H1 (cell line): ENCODE data around the gene SLC12A5. TPM values are rescaled to one million over a fixed set of nuclear protein-coding genes. Genes with fewer than 3 reads are reported as not detected.

ENCODE experiments used
- CTCF ChIA-PET: fragments of 300-600 bp; sonication (Branson Sonifier 250); formaldehyde crosslinking; loops from one replicate; lab custom pipeline; 2021; ENCODE audit not compliant: partially characterized antibody; lab: Charles Lee
- POLR2A ChIA-PET: fragments of 300-600 bp; sonication (Branson Sonifier 250); formaldehyde crosslinking; loops from one replicate; lab custom pipeline; 2021; ENCODE audit warnings: inconsistent platforms; ENCODE audit not compliant: partially characterized antibody; lab: Charles Lee
- DNase-seq, 2 experiments: peaks; one replicate each; pipeline versions ENCODE4 v3.0.0 to v3.0.0-alpha.2; 2010 to 2022; ENCODE audit warnings: low spot score in 2 of 2, low read depth in 1 of 2, mixed read lengths in 1 of 2
- FAIRE-seq: peaks from 2 replicates; lab custom pipeline; 2011; peaks lifted over from hg19 to GRCh38; lab: Jason Lieb, UNC
- H2AFZ ChIP-seq: 2 replicates; pipeline ENCODE4 v1.8.1; 2012; ENCODE audit warnings: low read length, inconsistent platforms
- H2AK5ac ChIP-seq: 2 replicates; pipeline ENCODE4 v1.6.1; 2013; ENCODE audit warnings: low read depth, low read length
- H2BK120ac ChIP-seq: replicated peaks from 2 replicates; pipeline ENCODE3; 2013; ENCODE audit warnings: low read depth, low read length, inconsistent platforms
- H2BK12ac ChIP-seq: 2 replicates; pipeline ENCODE4 v1.6.1; 2013; ENCODE audit warnings: low read depth, low read length
- H2BK15ac ChIP-seq: 2 replicates; pipeline ENCODE4 v1.6.1; 2013; ENCODE audit warnings: low read length
- H2BK20ac ChIP-seq: 2 replicates; pipeline ENCODE4 v1.6.1; 2013; ENCODE audit warnings: low read length
- H2BK5ac ChIP-seq: 2 replicates; pipeline ENCODE4 v1.6.1; 2013; ENCODE audit warnings: low read depth, low read length
- H3K14ac ChIP-seq: 2 replicates; pipeline ENCODE4 v1.6.1; 2013; ENCODE audit warnings: inconsistent platforms; ENCODE audit not compliant: insufficient read length
- H3K18ac ChIP-seq: 2 replicates; pipeline ENCODE4 v1.6.1; 2013; ENCODE audit warnings: low read length; ENCODE audit errors: extremely low read depth
- H3K23ac ChIP-seq: 2 replicates; pipeline ENCODE4 v1.6.1; 2013; ENCODE audit warnings: inconsistent platforms; ENCODE audit not compliant: insufficient read length
- H3K23me2 ChIP-seq: 2 replicates; pipeline ENCODE4 v1.6.1; 2013; ENCODE audit warnings: low read depth, low read length
- H3K27ac ChIP-seq: 2 replicates; pipeline ENCODE4 v1.6.1; 2011; ENCODE audit warnings: low read depth, low read length, inconsistent platforms
- H3K27me3 ChIP-seq, 4 experiments: replicated peaks in 1 of 4; 1 replicate in 1 of 4; 2 replicates in 3 of 4; pipeline versions ENCODE4 v1.6.1 to v1.8.1; 2011 to 2013; ENCODE audit warnings: low read length in 3 of 4, mild to moderate bottlenecking in 3 of 4, inconsistent platforms in 2 of 4, mixed read lengths in 2 of 4, moderate library complexity in 1 of 4; ENCODE audit not compliant: control insufficient read depth in 3 of 4, insufficient read depth in 3 of 4; ENCODE audit errors: extremely low read depth in 1 of 4
- H3K36me3 ChIP-seq, 4 experiments: 2 replicates each; pipeline versions ENCODE4 v1.6.1 to v1.8.1; 2011 to 2013; ENCODE audit warnings: mild to moderate bottlenecking in 4 of 4, low read length in 3 of 4, moderate library complexity in 2 of 4, control low read depth in 1 of 4, inconsistent platforms in 1 of 4; ENCODE audit not compliant: insufficient read depth in 4 of 4, control insufficient read depth in 2 of 4
- H3K4ac ChIP-seq: replicated peaks from 2 replicates; pipeline ENCODE3; 2013; ENCODE audit warnings: low read length, low read depth, mixed read lengths, inconsistent platforms; ENCODE audit not compliant: insufficient read length
- H3K4me1 ChIP-seq, 4 experiments: replicated peaks in 1 of 4; 1 replicate in 1 of 4; 2 replicates in 3 of 4; pipeline versions ENCODE4 v1.6.1 to v1.8.1; 2011 to 2013; ENCODE audit warnings: low read length in 3 of 4, inconsistent platforms in 2 of 4, mixed read lengths in 1 of 4; ENCODE audit not compliant: insufficient read depth in 4 of 4, control insufficient read depth in 3 of 4
- H3K4me2 ChIP-seq, 2 experiments: 2 replicates each; pipeline versions ENCODE4 v1.6.1 to v1.8.1; 2011 to 2013; ENCODE audit warnings: low read depth in 2 of 2, low read length in 2 of 2, control low read depth in 1 of 2, inconsistent platforms in 1 of 2, mild to moderate bottlenecking in 1 of 2; ENCODE audit not compliant: insufficient read depth in 1 of 2
- H3K4me3 ChIP-seq, 4 experiments: fragments of 200-600, 300-600 bp in 1 of 4; sonication (generic), shearing (Covaris generic), sonication (Bioruptor Twin) in 1 of 4; 2 replicates each; pipeline versions ENCODE4 v1.5.1 to v1.8.1; 2011 to 2016; ENCODE audit warnings: low read length in 4 of 4, low read depth in 3 of 4, control low read depth in 2 of 4, inconsistent platforms in 2 of 4, mild to moderate bottlenecking in 2 of 4, mixed read lengths in 1 of 4, moderate library complexity in 1 of 4; ENCODE audit not compliant: insufficient read depth in 2 of 4; ENCODE audit errors: extremely low read depth in 1 of 4
- H3K56ac ChIP-seq: replicated peaks from 2 replicates; pipeline ENCODE3; 2013; ENCODE audit warnings: low read depth, mild to moderate bottlenecking, mixed read lengths, low read length, inconsistent platforms; ENCODE audit not compliant: insufficient read length
- H3K79me1 ChIP-seq: 2 replicates; pipeline ENCODE4 v1.6.1; 2013; ENCODE audit warnings: low read depth, low read length, control low read depth
- H3K79me2 ChIP-seq, 2 experiments: 2 replicates each; pipeline versions ENCODE4 v1.6.1 to v1.8.1; 2012 to 2013; ENCODE audit warnings: low read length in 2 of 2, mild to moderate bottlenecking in 2 of 2, inconsistent platforms in 1 of 2; ENCODE audit not compliant: insufficient read depth in 2 of 2, control insufficient read depth in 1 of 2
- H3K9ac ChIP-seq, 4 experiments: replicated peaks in 1 of 4; 1 replicate in 1 of 4; 2 replicates in 3 of 4; pipeline versions ENCODE4 v1.6.1 to v1.8.1; 2011 to 2013; ENCODE audit warnings: low read depth in 3 of 4, low read length in 3 of 4, control low read depth in 2 of 4, mild to moderate bottlenecking in 2 of 4, moderate library complexity in 2 of 4, inconsistent platforms in 1 of 4; ENCODE audit errors: extremely low read depth in 1 of 4
- H3K9me3 ChIP-seq, 2 experiments: 2 replicates each; pipeline versions ENCODE4 v1.6.1 to v1.8.1; 2012 to 2013; ENCODE audit warnings: mild to moderate bottlenecking in 2 of 2, moderate library complexity in 2 of 2, control low read depth in 1 of 2, inconsistent platforms in 1 of 2, low read depth in 1 of 2, low read length in 1 of 2, mixed read lengths in 1 of 2; ENCODE audit not compliant: insufficient read depth in 2 of 2
- H4K20me1 ChIP-seq, 2 experiments: replicated peaks in 1 of 2; 2 replicates each; pipeline versions ENCODE3 to v1.8.1; 2011 to 2013; ENCODE audit warnings: inconsistent platforms in 2 of 2, low read length in 2 of 2, mild to moderate bottlenecking in 1 of 2; ENCODE audit not compliant: insufficient read depth in 2 of 2, control insufficient read depth in 1 of 2
- H4K5ac ChIP-seq: 2 replicates; pipeline ENCODE4 v1.6.1; 2013; ENCODE audit warnings: low read length, low read depth, mixed read lengths, inconsistent platforms; ENCODE audit not compliant: insufficient read length
- H4K8ac ChIP-seq: 2 replicates; pipeline ENCODE4 v1.8.0; 2013; ENCODE audit warnings: mild to moderate bottlenecking, moderate library complexity, low read length, inconsistent platforms; ENCODE audit not compliant: insufficient read depth; ENCODE audit errors: extremely low read depth
- H4K91ac ChIP-seq: replicated peaks from 2 replicates; pipeline ENCODE3; 2013; ENCODE audit warnings: low read length, mixed read lengths, inconsistent platforms; ENCODE audit not compliant: insufficient read length
- BCL11A ChIP-seq, 2 experiments: IDR thresholded peaks; one replicate each; pipeline ENCODE4 v1.6.1; 2011; ENCODE audit warnings: low read depth in 2 of 2, low read length in 2 of 2, mild to moderate bottlenecking in 2 of 2
- CREB1 ChIP-seq: IDR thresholded peaks from 2 replicates; pipeline ENCODE4 v1.6.1; 2012; ENCODE audit warnings: inconsistent platforms
- EZH2 ChIP-seq: fragments of 200-600 bp; sonication (generic); IDR thresholded peaks from 2 replicates; pipeline ENCODE4 v1.7.1; 2012; ENCODE audit warnings: low read depth, mild to moderate bottlenecking, moderate library complexity, low read length, inconsistent platforms; ENCODE audit not compliant: severe bottlenecking
- GTF2F1 ChIP-seq: IDR thresholded peaks from 2 replicates; pipeline ENCODE4 v1.6.1; 2012; ENCODE audit warnings: low read depth, low read length, improper control_type of control experiment, borderline replicate concordance
- POU5F1 ChIP-seq: IDR thresholded peaks from 2 replicates; pipeline ENCODE4 v1.6.1; 2011; ENCODE audit warnings: low read depth, mild to moderate bottlenecking, low read length, moderate library complexity
- SAP30 ChIP-seq: fragments of 300-600 bp; sonication (generic); IDR thresholded peaks from 2 replicates; pipeline ENCODE4 v1.7.1; 2012; ENCODE audit warnings: low read length, moderate library complexity, mild to moderate bottlenecking, inconsistent platforms; ENCODE audit not compliant: insufficient read depth, insufficient replicate concordance
- SP2 ChIP-seq: IDR thresholded peaks from 2 replicates; pipeline ENCODE4 v1.6.1; 2012; ENCODE audit warnings: mild to moderate bottlenecking, low read length, inconsistent platforms
- TEAD4 ChIP-seq: IDR thresholded peaks from 2 replicates; pipeline ENCODE4 v1.6.1; 2012; ENCODE audit warnings: low read depth, low read length, inconsistent platforms, mixed read lengths
- USF2 ChIP-seq: IDR thresholded peaks from 2 replicates; pipeline ENCODE4 v1.6.1; 2011; ENCODE audit warnings: low read length, improper control_type of control experiment
- WGBS, 2 experiments: shearing (Covaris generic) in 1 of 2; methylation state at CpG; one replicate each; pipeline versions ENCODE4 v1.1.6 to v1.1.7; 2013 to 2015; ENCODE audit warnings: low lambda C conversion rate in 2 of 2, mixed read lengths in 2 of 2, inconsistent platforms in 1 of 2, low coverage in 1 of 2, missing lambda C conversion rate in 1 of 2; ENCODE audit not compliant: insufficient replicate concordance in 2 of 2, insufficient coverage in 1 of 2, insufficient read length in 1 of 2; ENCODE audit errors: extremely low coverage in 1 of 2, missing lambda C conversion rate in 1 of 2; 5-methylcytosine and 5-hydroxymethylcytosine counted together
- polyA plus RNA-seq, 7 experiments: library from polyadenylated mRNA; depleted of rRNA in 3 of 7; stranded (reverse) in 5 of 7; unstranded in 2 of 7; fragments of >200 nt in 5 of 7; fragments of 200-250 nt in 2 of 7; gene quantifications; 1 replicate in 5 of 7; 2 replicates in 1 of 7; 4 replicates in 1 of 7; pipeline versions ENCODE4 v1.2.1 to v1.2.3, GENCODE V29; 2011 to 2013; ENCODE audit warnings: missing spikeins in 2 of 7, mixed read lengths in 2 of 7
- total RNA-seq: library from RNA; stranded (reverse); fragmentation: NEBNext Ultra II Directional; extraction: Animal tissue kit (Norgen Biotek cat#: 25700); gene quantifications from 2 replicates; pipeline ENCODE4 v1.2.1, GENCODE V29; 2021

SLC12A5 gene
- total and polyA plus RNA-seq, 2 of the 8 experiments (the other 6 are each of a cell fraction or from before 2014, with no cell fraction given), result 1.9 to 7.3 TPM

GRCh38 chr20:46108435-46108841 is 79.4 kb downstream of the SLC12A5 start:
- Histone ChIP-seq H4K8ac (no peak overlapping the region), H3K18ac (no peak overlapping the region), H3K4me3 (no peak overlapping the region), H3K9ac (no peak overlapping the region), H3K14ac (no peak overlapping the region), H2BK12ac (no peak overlapping the region), H3K4me1 (no peaks in the 10 kb centered on the region), H2AK5ac (no peak overlapping the region), H4K20me1 (no peaks in the 10 kb centered on the region), H3K56ac (no peak overlapping the region), H3K27ac (no peak overlapping the region), H4K91ac (no peak overlapping the region), H3K4ac (no peak overlapping the region), H2BK120ac (no peak overlapping the region), H3K9me3 (no peaks in the 10 kb centered on the region), H2BK20ac (no peak overlapping the region), H3K27me3 (peaks cover 0 to 2% (median 0%) of the 10 kb centered on the region in 4 experiments; a peak in 4 of 7 replicates), H3K79me1 (no peaks in the 10 kb centered on the region), H3K4me2 (no peak overlapping the region), H2BK5ac (no peak overlapping the region), H2AFZ (no peak overlapping the region), H3K23me2 (no peaks in the 10 kb centered on the region), H3K23ac (no peak overlapping the region), H2BK15ac (no peak overlapping the region), H3K79me2 (no peaks in the 10 kb centered on the region), H4K5ac (no peak overlapping the region), H3K36me3 (no peaks in the 10 kb centered on the region)
- WGBS, 2 experiments, result 96% methylated on average over 5 of the region's 5 CpGs; no CpG with 5 or more reads in 1 of the 2 experiments
- ChIA-PET POLR2A (interaction anchor here (1.3 kb wide), 1 partner anchor 10 kb away, joined by 4 read pairs; the partner anchor contains the start of gene CD40), CTCF (interaction anchor here (1.0 to 2.4 kb wide), 3 partner anchors 10 to 97 kb away, joined by 3 to 11 read pairs (median 4); no protein-coding TSS in a partner anchor)
- FAIRE-seq (no peak), DNase-seq (no peak)
- TF ChIP-seq CREB1 (no peak), POU5F1 (no peak), TEAD4 (no peak), EZH2 (no peak), USF2 (no peak), BCL11A (IDR thresholded peaks at IDR 0.05; ENCODE audit: low read depth in 2 of 2, low read length in 2 of 2) (no peak), SP2 (no peak), SAP30 (no peak), GTF2F1 (no peak)
